GM13976 (cell line): ENCODE measurements around the gene CACTIN.

Experiments
- DNase-seq: peaks from one replicate; pipeline ENCODE4 v3.0.0; 2012; ENCODE audit warnings: low spot score
- in situ Hi-C: fragments of 300-500 bp; cut with MboI; formaldehyde crosslinking; loops from one replicate; pipeline ENCODE4 v1.12.0; 2022; ENCODE audit warnings: low sequenced_read_pairs, mixed read lengths, inconsistent platforms; ENCODE audit not compliant: unreplicated experiment
- TF ChIP-seq, protein P1 (sequence below): IDR thresholded peaks from 2 replicates; pipeline ENCODE4 v1.5.1; 2012; ENCODE audit warnings: borderline replicate concordance, mild to moderate bottlenecking; ENCODE audit not compliant: insufficient read depth; ENCODE audit errors: extremely low read depth, missing control alignments, control extremely low read depth

Gene CACTIN

GRCh38 chr19:3638208-3639193, 11.9 kb upstream of the CACTIN start:
- no peak for DNase-seq
- TF ChIP-seq, protein P1, sequence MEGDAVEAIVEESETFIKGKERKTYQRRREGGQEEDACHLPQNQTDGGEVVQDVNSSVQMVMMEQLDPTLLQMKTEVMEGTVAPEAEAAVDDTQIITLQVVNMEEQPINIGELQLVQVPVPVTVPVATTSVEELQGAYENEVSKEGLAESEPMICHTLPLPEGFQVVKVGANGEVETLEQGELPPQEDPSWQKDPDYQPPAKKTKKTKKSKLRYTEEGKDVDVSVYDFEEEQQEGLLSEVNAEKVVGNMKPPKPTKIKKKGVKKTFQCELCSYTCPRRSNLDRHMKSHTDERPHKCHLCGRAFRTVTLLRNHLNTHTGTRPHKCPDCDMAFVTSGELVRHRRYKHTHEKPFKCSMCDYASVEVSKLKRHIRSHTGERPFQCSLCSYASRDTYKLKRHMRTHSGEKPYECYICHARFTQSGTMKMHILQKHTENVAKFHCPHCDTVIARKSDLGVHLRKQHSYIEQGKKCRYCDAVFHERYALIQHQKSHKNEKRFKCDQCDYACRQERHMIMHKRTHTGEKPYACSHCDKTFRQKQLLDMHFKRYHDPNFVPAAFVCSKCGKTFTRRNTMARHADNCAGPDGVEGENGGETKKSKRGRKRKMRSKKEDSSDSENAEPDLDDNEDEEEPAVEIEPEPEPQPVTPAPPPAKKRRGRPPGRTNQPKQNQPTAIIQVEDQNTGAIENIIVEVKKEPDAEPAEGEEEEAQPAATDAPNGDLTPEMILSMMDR: no peak
- in situ Hi-C loops: no loop called here

GRCh38 chr19:3637621-3638020, 11.0 kb upstream of the CACTIN start:
- in situ Hi-C loops: no loop called here
- DNase-seq: no peak
- TF ChIP-seq, protein P1: no peak

DNA sequence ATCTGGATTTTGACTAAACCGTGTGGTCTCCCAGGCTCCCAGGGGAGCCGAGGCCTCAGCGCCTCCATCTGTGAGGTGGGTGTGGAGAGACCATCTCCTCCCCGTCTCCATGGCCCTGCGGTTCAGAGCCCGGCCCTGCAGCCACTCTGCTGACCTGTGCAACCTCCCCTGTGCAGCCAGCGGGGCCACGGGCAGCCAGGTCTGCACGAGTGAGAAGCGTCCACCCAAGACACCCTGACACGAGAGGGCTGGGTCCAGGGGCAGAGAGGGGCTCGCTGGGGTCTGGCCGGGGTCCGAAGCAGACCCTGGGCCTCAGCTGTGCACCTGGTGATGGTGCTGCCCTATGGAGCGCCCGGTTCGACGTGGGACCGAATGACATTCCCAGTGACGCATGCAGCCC, 10.4 kb upstream of the CACTIN start:
- in situ Hi-C loops: no loop called here
- DNase-seq: no peak
- TF ChIP-seq, protein P1: no peak

DNA sequence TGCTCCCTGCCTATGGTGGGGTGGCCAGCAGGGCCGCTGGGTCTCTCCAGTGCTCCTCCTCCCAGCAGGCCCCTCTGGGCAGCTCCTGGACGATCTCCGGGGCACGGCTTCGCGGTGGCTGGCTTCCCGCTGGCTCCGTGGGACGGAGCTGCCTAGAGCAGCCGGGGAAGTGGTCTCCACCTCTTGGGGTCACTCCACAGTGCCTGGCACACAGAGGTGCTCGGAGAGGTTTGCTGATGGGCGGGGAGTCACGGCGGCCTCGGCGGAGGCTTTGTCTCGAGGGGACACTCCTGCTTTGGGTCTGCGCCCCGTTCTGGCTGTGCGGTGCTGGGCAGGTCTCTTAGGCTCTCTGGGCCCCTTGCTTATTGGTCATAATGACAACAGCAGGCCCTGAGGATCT, 9.9 kb upstream of the CACTIN start:
- in situ Hi-C loops: no loop called here
- TF ChIP-seq, protein P1: no peak

DNA sequence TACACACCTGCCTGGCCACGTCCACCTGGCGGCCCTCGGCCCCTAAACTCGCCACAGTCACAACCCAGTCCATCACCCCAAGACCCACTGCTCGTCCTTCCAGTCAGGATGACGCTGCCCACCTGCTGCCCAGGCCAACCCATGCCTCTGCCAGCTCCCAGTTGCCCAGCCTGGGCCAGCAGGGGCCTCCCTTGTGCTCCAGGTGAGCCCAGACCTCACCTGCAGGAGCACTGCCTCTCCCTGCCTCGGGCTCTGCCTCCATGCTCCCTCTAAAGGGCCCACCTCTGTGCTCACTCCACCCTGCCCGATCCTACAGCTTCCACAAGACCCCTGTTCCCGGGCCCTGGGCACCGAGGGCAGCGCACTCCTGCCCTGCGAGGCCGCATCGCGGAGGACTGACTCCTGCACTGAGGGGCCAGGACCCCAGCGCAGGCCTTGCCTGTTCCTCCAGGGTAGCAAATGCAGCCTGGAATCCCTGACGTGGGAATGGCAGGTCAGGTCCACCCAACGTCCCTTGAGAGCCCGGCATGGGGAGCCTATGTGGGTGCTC, 8.0 kb upstream of the CACTIN start:
- TF ChIP-seq, protein P1: no peak
- in situ Hi-C loops: no loop called here
- DNase-seq: no peak

More for the DNA sequence above, 9.9 kb upstream of the CACTIN start:
- no peak for DNase-seq

GRCh38 chr19:3633559-3633988, 7.0 kb upstream of the CACTIN start:
- in situ Hi-C loops: no loop called here
- no peak for DNase-seq
- TF ChIP-seq, protein P1: no peak
